ENCODE measurements around the gene RPGRIP1. TPM values are rescaled to one million over a fixed set of nuclear protein-coding genes. Genes with fewer than 3 reads are reported as not detected.

The RPGRIP1 gene
- total RNA-seq, 1 experiment from 2014 or later: not detected

DNA sequence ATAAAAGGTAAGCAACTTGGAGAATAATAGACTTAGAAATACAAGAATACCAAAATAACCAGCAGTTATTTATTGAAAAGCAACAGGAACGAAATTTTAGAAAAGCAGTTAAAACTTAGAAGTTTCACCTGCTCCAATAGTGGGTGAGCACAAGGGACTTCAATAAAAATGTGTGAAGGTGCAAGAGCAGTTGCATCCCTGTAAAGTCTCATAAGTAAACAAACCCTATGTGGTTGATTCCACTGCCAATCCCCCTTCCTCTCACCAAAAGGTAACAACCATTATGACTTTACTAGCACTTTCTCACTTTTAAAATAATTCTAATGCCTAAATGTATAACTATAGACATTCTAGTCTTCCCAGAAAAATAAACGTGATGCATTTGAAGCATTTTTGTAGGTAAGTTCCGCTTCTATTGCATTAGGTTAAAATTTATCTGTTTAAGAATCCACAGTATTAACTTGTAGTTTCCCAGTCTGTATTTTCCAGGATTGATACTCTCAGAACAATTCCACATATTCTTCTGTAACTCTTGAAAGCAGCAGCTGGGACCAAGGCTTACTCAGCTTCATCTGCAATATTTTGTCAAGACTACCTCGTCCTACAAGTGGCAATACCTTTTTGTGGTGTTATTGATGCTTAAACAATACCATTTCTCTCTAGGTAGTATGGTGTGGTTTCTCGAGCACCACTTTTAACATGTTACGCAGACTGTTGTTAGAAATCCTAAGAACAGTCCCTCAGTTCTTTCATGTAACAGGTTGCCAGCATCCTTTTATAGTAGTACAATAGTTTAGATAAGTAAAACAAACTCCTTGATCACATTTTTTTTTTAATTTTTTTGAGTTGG is 42.7 kb upstream of the RPGRIP1 start:
- Mint-ChIP-seq H3K36me3 (ENCODE audit: insufficient read depth, unreplicated experiment) (peaks cover 98% of the 10 kb centered on the region), H3K4me1 (ENCODE audit: insufficient read depth, unreplicated experiment) (peaks cover 21% of the 10 kb centered on the region), H3K4me3 (ENCODE audit: unreplicated experiment) (no peak overlapping the region), H3K27me3 (ENCODE audit: insufficient read depth, unreplicated experiment) (no peaks in the 10 kb centered on the region), H3K9me3 (ENCODE audit: unreplicated experiment) (no peaks in the 10 kb centered on the region), H3K27ac (ENCODE audit: low read depth, unreplicated experiment) (no peak overlapping the region)
- no TSS peak for BruUV-seq (replicated peaks)
- intact Hi-C loops (cut with micrococcal nuclease): loop anchor here (10.0 kb wide), 1 partner anchor 218 kb away; the partner anchor contains the start of gene CHD8
- DNase-seq (ENCODE audit: unreplicated experiment): no peak
- ChIA-PET CTCF (interaction anchor here (0.6 kb wide), 1 partner anchor 1531 kb away, joined by 3 read pairs; no protein-coding TSS in a partner anchor), POLR2A (interaction anchor here (0.9 to 2.0 kb wide), 2 partner anchors 13 to 28 kb away, joined by 3 to 5 read pairs; no protein-coding TSS in a partner anchor)
- TF ChIP-seq CTCF (IDR thresholded peaks at IDR 0.05; ENCODE audit: unreplicated experiment): no peak

DNA sequence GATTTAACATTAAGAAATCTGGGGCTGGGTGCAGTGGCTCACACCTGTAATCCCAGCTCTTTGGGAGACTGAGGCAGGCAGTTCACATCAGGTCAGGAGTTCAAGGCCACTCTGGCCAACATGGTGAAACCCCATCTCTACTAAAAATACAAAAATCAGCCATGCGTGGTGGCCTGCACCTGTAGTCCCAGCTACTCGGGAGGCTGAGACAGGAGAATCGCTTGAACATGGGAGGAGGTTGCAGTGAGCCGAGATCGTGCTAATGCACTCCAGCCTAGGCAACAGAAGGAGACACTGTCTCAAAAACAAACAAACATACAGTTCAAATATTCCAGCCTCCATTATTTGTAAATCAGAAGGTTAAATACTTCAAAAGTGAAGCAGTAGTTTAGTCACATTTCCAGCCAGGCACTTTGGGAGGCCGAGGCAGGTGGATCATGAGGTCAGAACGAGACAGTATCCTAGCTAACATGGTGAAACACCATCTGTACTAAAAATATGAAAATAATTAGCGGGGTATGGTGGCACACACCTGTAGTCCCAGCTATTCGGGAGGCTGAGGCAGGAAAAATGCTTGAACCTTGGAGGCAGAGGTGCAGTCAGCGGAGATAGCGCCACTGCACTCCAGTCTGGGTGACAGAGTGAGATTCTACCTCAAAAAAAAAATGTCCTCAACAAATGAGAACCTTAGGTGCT is 40.9 kb upstream of the RPGRIP1 start:
- H3K4me3 Mint-ChIP-seq (ENCODE audit: unreplicated experiment): no peak overlapping the region
- DNase-seq (ENCODE audit: unreplicated experiment): no peak
- BruUV-seq (replicated peaks): no TSS peak
- ChIA-PET POLR2A (interaction anchor here (0.6 to 1.5 kb wide), 4 partner anchors 9 to 26 kb away, joined by 3 to 7 read pairs (median 4); no protein-coding TSS in a partner anchor), CTCF (interaction anchor here (0.6 to 1.2 kb wide), 3 partner anchors 8 to 18 kb away, joined by 4 read pairs; no protein-coding TSS in a partner anchor)
- no peaks in the 10 kb centered on the region for H3K27me3 Mint-ChIP-seq (ENCODE audit: insufficient read depth, unreplicated experiment)
- peaks cover 19% of the 10 kb centered on the region for H3K4me1 Mint-ChIP-seq (ENCODE audit: insufficient read depth, unreplicated experiment)
- no peak for TF ChIP-seq CTCF (IDR thresholded peaks at IDR 0.05; ENCODE audit: unreplicated experiment)
- no peak overlapping the region for H3K27ac Mint-ChIP-seq (ENCODE audit: low read depth, unreplicated experiment)
- no peaks in the 10 kb centered on the region for H3K9me3 Mint-ChIP-seq (ENCODE audit: unreplicated experiment)
- intact Hi-C loops (cut with micrococcal nuclease): loop anchor here (10.0 kb wide), 1 partner anchor 216 kb away; the partner anchor contains the start of gene CHD8
- peaks cover 98% of the 10 kb centered on the region for H3K36me3 Mint-ChIP-seq (ENCODE audit: insufficient read depth, unreplicated experiment)

DNA sequence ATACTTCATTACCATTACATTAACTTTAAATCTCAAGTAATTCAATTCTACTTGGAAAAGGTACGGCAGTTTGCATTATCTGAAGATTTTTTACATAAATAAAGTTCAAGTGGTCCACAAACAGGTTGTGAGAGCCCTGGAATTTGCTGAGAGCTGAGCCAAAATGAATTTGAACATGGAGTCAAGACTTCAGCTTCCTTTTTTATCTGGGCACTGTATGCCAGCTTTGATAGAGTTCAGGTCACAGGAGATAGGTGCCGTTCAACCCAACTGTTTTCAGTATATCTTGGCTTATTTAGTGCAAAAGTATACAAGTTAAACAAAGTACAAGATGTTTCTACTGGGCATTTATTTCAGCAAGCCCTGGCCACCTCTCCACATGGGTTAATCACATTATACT is 39.5 kb upstream of the RPGRIP1 start:
- no TSS peak for BruUV-seq (replicated peaks)
- no peak overlapping the region for H3K27ac Mint-ChIP-seq (ENCODE audit: low read depth, unreplicated experiment)
- POLR2A ChIA-PET: interaction anchor here (0.6 to 1.3 kb wide), 6 partner anchors 8 to 28 kb away, joined by 3 to 5 read pairs (median 3); no protein-coding TSS in a partner anchor

More for the DNA sequence above, 39.5 kb upstream of the RPGRIP1 start:
- Mint-ChIP-seq H3K4me3 (ENCODE audit: unreplicated experiment) (no peak overlapping the region), H3K4me1 (ENCODE audit: insufficient read depth, unreplicated experiment) (peaks cover 15% of the 10 kb centered on the region), H3K9me3 (ENCODE audit: unreplicated experiment) (no peaks in the 10 kb centered on the region), H3K27me3 (ENCODE audit: insufficient read depth, unreplicated experiment) (no peaks in the 10 kb centered on the region), H3K36me3 (ENCODE audit: insufficient read depth, unreplicated experiment) (peaks cover 98% of the 10 kb centered on the region)
- intact Hi-C loops (cut with micrococcal nuclease): loop anchor here (10.0 kb wide), 1 partner anchor 314 kb away; no protein-coding TSS in a partner anchor
- TF ChIP-seq CTCF (IDR thresholded peaks at IDR 0.05; ENCODE audit: unreplicated experiment): no peak
- CTCF ChIA-PET: interaction anchor here (0.6 to 2.6 kb wide), 8 partner anchors 8 to 222 kb away, joined by 4 to 9 read pairs (median 6); no protein-coding TSS in a partner anchor
- DNase-seq (ENCODE audit: unreplicated experiment): no peak
